Testis (tissue), 3 donors: ENCODE measurements around the gene SPARC. TPM values are rescaled to one million over a fixed set of nuclear protein-coding genes. Genes with fewer than 3 reads are reported as not detected.

Experiments
- DNase-seq: peaks from one replicate; pipeline ENCODE4 v3.0.0-alpha.2; 2019
- H3K27ac ChIP-seq, 2 donors: fragments of 200-600 bp; sonication (generic); one replicate each; pipeline ENCODE4 v1.5.1; 2019
- H3K27me3 ChIP-seq: fragments of 200-600 bp; sonication (generic); one replicate; pipeline ENCODE4 v1.5.1; 2019
- H3K36me3 ChIP-seq: fragments of 200-600 bp; sonication (generic); one replicate; pipeline ENCODE4 v1.5.1; 2017; ENCODE audit warnings: low read depth; ENCODE audit errors: missing control alignments
- H3K4me1 ChIP-seq: fragments of 200-600 bp; sonication (generic); one replicate; pipeline ENCODE4 v1.5.1; 2019
- H3K4me3 ChIP-seq, 2 donors: fragments of 200-600 bp; sonication (generic); one replicate each; pipeline ENCODE4 v1.5.1; 2017 to 2019
- H3K9me3 ChIP-seq: fragments of 200-600 bp; sonication (generic); one replicate; pipeline ENCODE4 v1.5.1; 2017
- POLR2A ChIP-seq: fragments of 450-650 bp; IDR thresholded peaks from one replicate; pipeline ENCODE4 v1.6.1; 2017; ENCODE audit warnings: antibody characterized with exemption, mild to moderate bottlenecking, moderate library complexity
- WGBS, 2 donors: methylation state at CpG; one replicate each; pipeline ENCODE4 v1.1.5; 2018; 5-methylcytosine and 5-hydroxymethylcytosine counted together
- intact Hi-C: fragments of 100-400 bp; cut with DNase I; formaldehyde crosslinking; loops from one replicate; pipeline ENCODE4 v1.15.1; 2023; ENCODE audit warnings: low total_unique reads
- polyA plus RNA-seq: library from polyadenylated mRNA; stranded (reverse); fragments of 350-450 nt; fragmentation: Illumina TruSeq; extraction: RNeasy Lipid Tissue Mini Kit (QIAGEN cat#74804); gene quantifications from one replicate; pipeline ENCODE4 v1.2.3, GENCODE V29; 2014; ENCODE audit warnings: low read depth, low replicate concordance; ENCODE audit not compliant: insufficient read depth
- total RNA-seq, 2 donors: library from RNA; depleted of rRNA; stranded (reverse); fragments of >200 nt; gene quantifications; one replicate each; pipeline ENCODE4 v1.2.3, GENCODE V29; 2016
- TF ChIP-seq, protein P1 (sequence below), 3 experiments: fragments of 450-650 bp in 2 of 3; fragments of 200-600 bp in 1 of 3; sonication (generic) in 1 of 3; IDR thresholded peaks; one replicate each; pipeline ENCODE4 v1.5.1; 2016 to 2019; ENCODE audit warnings: antibody characterized with exemption in 3 of 3, mild to moderate bottlenecking in 2 of 3, moderate library complexity in 1 of 3

SPARC gene
- total and polyA plus RNA-seq, 3 donors from 2014 or later, result 1,884 to 3,080 (median 2,585) TPM

DNA sequence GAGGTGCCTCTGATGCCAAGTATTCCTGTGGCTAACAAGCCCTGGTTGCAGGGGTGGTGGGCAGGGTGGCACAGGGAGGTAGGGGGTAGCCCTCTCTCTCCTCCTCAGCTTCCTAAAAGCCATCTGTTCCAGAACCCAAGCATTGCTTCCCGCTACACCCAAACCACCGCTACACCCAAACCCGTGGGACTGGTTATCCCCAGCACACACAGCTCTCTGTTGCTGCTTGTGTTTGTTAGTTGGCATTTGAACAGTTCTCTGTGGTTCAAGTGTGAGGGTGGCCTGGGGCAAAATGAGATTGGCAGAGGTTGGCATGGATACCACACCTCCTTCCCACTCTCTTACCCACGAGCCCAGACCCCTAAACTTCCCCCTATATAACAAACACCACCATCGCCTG is 40.4 kb downstream of the SPARC start:
- no peaks in the 10 kb centered on the region for H3K27me3 ChIP-seq
- no peak for DNase-seq
- intact Hi-C loops, result no loop called here
- H3K36me3 ChIP-seq, result no peaks in the 10 kb centered on the region
- no peaks in the 10 kb centered on the region for H3K9me3 ChIP-seq
- no peak overlapping the region for H3K27ac ChIP-seq
- no peak for TF ChIP-seq POLR2A
- TF ChIP-seq, protein P1, sequence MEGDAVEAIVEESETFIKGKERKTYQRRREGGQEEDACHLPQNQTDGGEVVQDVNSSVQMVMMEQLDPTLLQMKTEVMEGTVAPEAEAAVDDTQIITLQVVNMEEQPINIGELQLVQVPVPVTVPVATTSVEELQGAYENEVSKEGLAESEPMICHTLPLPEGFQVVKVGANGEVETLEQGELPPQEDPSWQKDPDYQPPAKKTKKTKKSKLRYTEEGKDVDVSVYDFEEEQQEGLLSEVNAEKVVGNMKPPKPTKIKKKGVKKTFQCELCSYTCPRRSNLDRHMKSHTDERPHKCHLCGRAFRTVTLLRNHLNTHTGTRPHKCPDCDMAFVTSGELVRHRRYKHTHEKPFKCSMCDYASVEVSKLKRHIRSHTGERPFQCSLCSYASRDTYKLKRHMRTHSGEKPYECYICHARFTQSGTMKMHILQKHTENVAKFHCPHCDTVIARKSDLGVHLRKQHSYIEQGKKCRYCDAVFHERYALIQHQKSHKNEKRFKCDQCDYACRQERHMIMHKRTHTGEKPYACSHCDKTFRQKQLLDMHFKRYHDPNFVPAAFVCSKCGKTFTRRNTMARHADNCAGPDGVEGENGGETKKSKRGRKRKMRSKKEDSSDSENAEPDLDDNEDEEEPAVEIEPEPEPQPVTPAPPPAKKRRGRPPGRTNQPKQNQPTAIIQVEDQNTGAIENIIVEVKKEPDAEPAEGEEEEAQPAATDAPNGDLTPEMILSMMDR (IDR thresholded peaks at IDR 0.05), result no peak
- H3K4me1 ChIP-seq, result no peaks in the 10 kb centered on the region
- 96 to 97% methylated on average over 5 of the region's 5 CpGs for WGBS, 2 donors
- no peak overlapping the region for H3K4me3 ChIP-seq

DNA sequence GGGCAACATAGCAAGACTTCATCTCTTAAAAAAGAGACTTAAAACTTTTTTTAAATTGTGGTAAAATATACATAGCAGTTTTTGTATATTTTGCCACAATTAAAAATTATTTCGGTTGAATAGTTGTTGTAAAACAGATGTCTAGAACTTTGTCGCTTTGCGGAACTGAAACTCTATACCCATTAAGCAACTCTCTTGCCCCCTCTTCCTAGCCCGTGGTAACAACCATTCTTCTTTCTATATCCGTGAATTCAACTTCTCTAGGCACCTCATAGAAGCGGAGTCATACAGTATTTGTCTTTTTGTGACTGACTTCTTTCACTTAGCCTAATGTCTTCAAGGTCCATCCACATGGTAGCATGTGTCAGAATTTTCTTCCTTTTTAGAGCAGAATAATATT is 43.3 kb downstream of the SPARC start:
- Histone ChIP-seq H3K4me3 (no peak overlapping the region), H3K4me1 (no peaks in the 10 kb centered on the region), H3K27ac (no peak overlapping the region), H3K27me3 (no peaks in the 10 kb centered on the region), H3K36me3 (no peaks in the 10 kb centered on the region), H3K9me3 (no peaks in the 10 kb centered on the region)
- intact Hi-C loops, result no loop called here
- DNase-seq, result no peak
- TF ChIP-seq, protein P1 (IDR thresholded peaks at IDR 0.05), result no peak
- no peak for TF ChIP-seq POLR2A
- WGBS, 2 donors, result 81 to 94% methylated on average over 6 of the region's 6 CpGs

DNA sequence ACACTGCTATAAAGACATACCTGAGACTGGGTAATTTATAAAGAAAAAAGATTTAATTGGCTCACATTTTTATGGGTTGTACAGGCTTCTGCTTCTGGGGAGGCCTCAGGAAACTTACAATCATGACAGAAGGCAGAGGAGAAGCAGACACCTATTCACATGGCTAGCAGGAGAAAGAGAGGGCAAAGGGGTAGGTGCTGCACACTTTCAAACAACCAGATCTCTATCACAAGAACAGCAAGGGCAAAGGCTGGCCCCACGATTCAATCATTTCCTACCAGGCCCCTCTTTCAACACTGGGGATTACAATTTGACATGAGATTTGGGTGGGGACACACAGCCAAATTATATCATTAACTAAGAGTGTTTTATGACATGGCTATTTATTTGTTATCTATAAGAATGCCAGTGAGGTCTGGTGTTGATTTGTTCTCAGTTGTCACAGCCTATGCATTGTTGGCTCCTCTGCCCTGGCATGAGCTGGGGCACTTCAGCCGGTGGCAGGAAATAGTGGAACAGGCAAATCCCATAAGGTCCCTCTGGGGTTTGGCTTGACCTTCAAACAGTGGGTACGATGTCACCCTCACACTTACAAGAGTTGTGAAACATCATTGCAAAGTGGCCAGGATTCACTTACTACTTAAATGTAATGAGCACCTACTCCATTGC is 44.1 kb downstream of the SPARC start:
- TF ChIP-seq, protein P1 (IDR thresholded peaks at IDR 0.05), result no peak
- no peak for TF ChIP-seq POLR2A
- H3K36me3 ChIP-seq, result no peaks in the 10 kb centered on the region
- intact Hi-C loops, result no loop called here
- no peak overlapping the region for H3K4me3 ChIP-seq
- no peaks in the 10 kb centered on the region for H3K4me1 ChIP-seq
- no peak for DNase-seq
- WGBS, 2 donors, result 82 to 90% methylated on average over 3 of the region's 3 CpGs
- no peaks in the 10 kb centered on the region for H3K27me3 ChIP-seq
- no peaks in the 10 kb centered on the region for H3K9me3 ChIP-seq
- H3K27ac ChIP-seq, result no peak overlapping the region

DNA sequence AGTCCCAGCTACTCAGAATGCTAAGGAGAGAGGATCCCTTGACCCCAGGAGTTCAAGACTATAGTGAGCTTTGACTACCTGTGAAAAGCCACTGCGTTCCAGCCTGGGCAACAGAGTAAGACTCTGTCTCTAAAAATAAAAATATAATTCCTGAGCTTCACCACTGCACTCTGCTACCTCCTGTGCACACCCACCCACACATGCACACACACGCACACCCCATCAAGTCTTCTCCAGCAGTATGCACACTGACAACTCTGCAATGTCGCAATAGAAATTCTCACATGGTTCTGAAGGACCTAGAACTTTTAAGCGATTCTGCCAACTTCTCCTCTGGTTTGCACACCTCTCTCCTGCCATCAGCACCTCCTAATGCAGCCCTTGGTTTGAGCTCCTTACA is 48.1 kb downstream of the SPARC start:
- TF ChIP-seq POLR2A, result no peak
- TF ChIP-seq, protein P1 (IDR thresholded peaks at IDR 0.05), result no peak
- Histone ChIP-seq H3K36me3 (no peaks in the 10 kb centered on the region), H3K27me3 (no peaks in the 10 kb centered on the region), H3K4me3 (no peak overlapping the region), H3K27ac (no peak overlapping the region), H3K9me3 (no peaks in the 10 kb centered on the region), H3K4me1 (no peaks in the 10 kb centered on the region)
- no peak for DNase-seq
- intact Hi-C loops, result no loop called here
- 82 to 94% methylated on average over 4 of the region's 4 CpGs for WGBS, 2 donors

DNA sequence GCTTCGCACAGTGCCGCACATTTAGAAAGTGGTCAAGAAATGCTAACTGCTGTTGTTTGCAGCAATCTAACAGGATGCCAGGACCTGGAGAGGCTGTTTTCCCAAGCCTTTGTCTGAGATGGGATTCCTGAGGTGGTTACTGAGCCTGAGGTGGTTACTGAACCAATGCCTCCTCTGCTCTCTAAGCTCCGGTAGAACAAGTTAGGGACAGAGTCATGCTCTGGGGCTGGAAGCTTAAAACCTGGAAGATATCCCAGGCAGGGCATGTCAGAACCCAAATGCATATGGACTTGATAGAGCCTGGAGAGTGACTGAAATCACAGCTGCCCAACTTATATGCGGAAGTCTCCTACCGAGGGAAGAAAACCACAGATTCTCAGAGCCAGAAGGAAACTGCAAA is 49.0 kb downstream of the SPARC start:
- no peak for DNase-seq
- WGBS, 2 donors, result 82 to 84% methylated on average over 5 of the region's 5 CpGs

More for the DNA sequence above, 49.0 kb downstream of the SPARC start:
- H3K27me3 ChIP-seq, result no peaks in the 10 kb centered on the region
- no peaks in the 10 kb centered on the region for H3K9me3 ChIP-seq
- TF ChIP-seq, protein P1 (IDR thresholded peaks at IDR 0.05), result no peak
- TF ChIP-seq POLR2A, result no peak
- no peak overlapping the region for H3K4me3 ChIP-seq
- no peaks in the 10 kb centered on the region for H3K36me3 ChIP-seq
- intact Hi-C loops, result no loop called here
- no peaks in the 10 kb centered on the region for H3K4me1 ChIP-seq
- H3K27ac ChIP-seq, result no peak overlapping the region
